ENCODE measurements around the gene VWC2L. TPM values are rescaled to one million over a fixed set of nuclear protein-coding genes. Genes with fewer than 3 reads are reported as not detected.

The VWC2L gene
- total and polyA plus RNA-seq, 2 of the 8 experiments (the other 6 are each of a cell fraction or from before 2014, with no cell fraction given): not detected

GRCh38 chr2:214575465-214575864, 164.6 kb downstream of the VWC2L start:
- H3K79me1 ChIP-seq (ENCODE audit: low read depth, low read length): no peaks in the 10 kb centered on the region
- no peak overlapping the region for H3K9ac ChIP-seq (replicated peaks in 1 of 4; ENCODE audit: extremely low read depth in 1 of 4, low read depth in 3 of 4, low read length in 3 of 4)
- H4K8ac ChIP-seq (ENCODE audit: extremely low read depth, insufficient read depth, low read length): no peak overlapping the region
- H3K27me3 ChIP-seq (replicated peaks in 1 of 4; ENCODE audit: control insufficient read depth in 3 of 4, extremely low read depth in 1 of 4, insufficient read depth in 3 of 4, low read length in 3 of 4): no peaks in the 10 kb centered on the region
- H3K56ac ChIP-seq (replicated peaks; ENCODE audit: insufficient read length, low read depth, low read length): no peak overlapping the region
- H4K20me1 ChIP-seq (replicated peaks in 1 of 2; ENCODE audit: control insufficient read depth in 1 of 2, insufficient read depth in 2 of 2, low read length in 2 of 2): no peaks in the 10 kb centered on the region
- no peaks in the 10 kb centered on the region for H3K4me1 ChIP-seq (replicated peaks in 1 of 4; ENCODE audit: control insufficient read depth in 3 of 4, insufficient read depth in 4 of 4, low read length in 3 of 4)
- ChIA-PET CTCF (ENCODE audit: partially characterized antibody) (interaction anchor here (0.9 to 1.7 kb wide), 3 partner anchors 12 to 18 kb away, joined by 3 to 7 read pairs (median 4); no protein-coding TSS in a partner anchor), POLR2A (ENCODE audit: partially characterized antibody) (no interaction called here)
- no peak overlapping the region for H2BK15ac ChIP-seq (ENCODE audit: low read length)
- no peak overlapping the region for H4K5ac ChIP-seq (ENCODE audit: insufficient read length, low read depth, low read length)
- DNase-seq (ENCODE audit: low read depth in 1 of 2, low spot score in 2 of 2): no peak
- H3K27ac ChIP-seq (ENCODE audit: low read depth, low read length): no peak overlapping the region
- no peak overlapping the region for H3K18ac ChIP-seq (ENCODE audit: extremely low read depth, low read length)
- no peak for FAIRE-seq
- no peak overlapping the region for H3K4me3 ChIP-seq (ENCODE audit: extremely low read depth in 1 of 4, insufficient read depth in 2 of 4, low read depth in 3 of 4, low read length in 4 of 4)
- no peak overlapping the region for H3K4me2 ChIP-seq (ENCODE audit: insufficient read depth in 1 of 2, low read depth in 2 of 2, low read length in 2 of 2)
- no peaks in the 10 kb centered on the region for H3K9me3 ChIP-seq (ENCODE audit: insufficient read depth in 2 of 2, low read depth in 1 of 2, low read length in 1 of 2)
- H3K79me2 ChIP-seq (ENCODE audit: control insufficient read depth in 1 of 2, insufficient read depth in 2 of 2, low read length in 2 of 2): no peaks in the 10 kb centered on the region
- no peak overlapping the region for H2BK20ac ChIP-seq (ENCODE audit: low read length)
- H2BK12ac ChIP-seq (ENCODE audit: low read depth, low read length): no peak overlapping the region
- no peak overlapping the region for H3K23ac ChIP-seq (ENCODE audit: insufficient read length)
- H2AFZ ChIP-seq (ENCODE audit: low read length): no peak overlapping the region
- TF ChIP-seq, protein P1, sequence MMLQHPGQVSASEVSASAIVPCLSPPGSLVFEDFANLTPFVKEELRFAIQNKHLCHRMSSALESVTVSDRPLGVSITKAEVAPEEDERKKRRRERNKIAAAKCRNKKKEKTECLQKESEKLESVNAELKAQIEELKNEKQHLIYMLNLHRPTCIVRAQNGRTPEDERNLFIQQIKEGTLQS (IDR thresholded peaks at IDR 0.05; ENCODE audit: insufficient read depth, low read depth, low read length): no peak
- TF ChIP-seq SP2 (IDR thresholded peaks at IDR 0.05; ENCODE audit: low read length): no peak
- no peak overlapping the region for H4K91ac ChIP-seq (replicated peaks; ENCODE audit: insufficient read length, low read length)
- 92% methylated on average over 7 of the region's 7 CpGs; no CpG with 5 or more reads in 1 of the 2 experiments for WGBS, 2 experiments (ENCODE audit: extremely low coverage in 1 of 2, insufficient coverage in 1 of 2, insufficient read length in 1 of 2, insufficient replicate concordance in 2 of 2, low coverage in 1 of 2, low lambda C conversion rate in 2 of 2, missing lambda C conversion rate in 1 of 2)
- H2AK5ac ChIP-seq (ENCODE audit: low read depth, low read length): no peak overlapping the region
- no peaks in the 10 kb centered on the region for H3K36me3 ChIP-seq (ENCODE audit: control insufficient read depth in 2 of 4, insufficient read depth in 4 of 4, low read length in 3 of 4)
- H3K23me2 ChIP-seq (ENCODE audit: low read depth, low read length): no peaks in the 10 kb centered on the region
- no peak overlapping the region for H2BK5ac ChIP-seq (ENCODE audit: low read depth, low read length)
- H2BK120ac ChIP-seq (replicated peaks; ENCODE audit: low read depth, low read length): no peak overlapping the region
- H3K14ac ChIP-seq (ENCODE audit: insufficient read length): no peak overlapping the region
- H3K4ac ChIP-seq (replicated peaks; ENCODE audit: insufficient read length, low read depth, low read length): no peak overlapping the region

Measured in H1 (cell line).